Muscle of back (tissue), 11 donors: ENCODE data around the gene SPTBN4. TPM values are rescaled to one million over a fixed set of nuclear protein-coding genes. Genes with fewer than 3 reads are reported as not detected.
"Not testable (repeated sequence)": the region's sequence is repeated elsewhere in the genome, so short reads cannot be mapped to it uniquely, and the experiment has no call there.

Experiments
- DNase-seq, 3 donors: peaks; one replicate each; pipeline versions ENCODE4 v3.0.0 to v3.0.0-alpha.2; 2013
- polyA plus RNA-seq, 10 donors: library from polyadenylated mRNA; unstranded; fragments of 120-200 nt; gene quantifications; one replicate each; pipeline ENCODE4 v1.2.1, GENCODE V29; 2013; ENCODE audit not compliant: insufficient read length in 10 of 10

Gene SPTBN4
- polyA plus RNA-seq, 10 donors, result 0.25 to 0.81 (median 0.49) TPM

- no peak for DNase-seq
These were observed 61.8 kb downstream of the SPTBN4 start for GRCh38 chr19:40528533-40529092.

- peak; percentile 72 to 93 (median 92) for DNase-seq
These were observed 62.5 kb downstream of the SPTBN4 start for GRCh38 chr19:40529093-40529954.

DNA sequence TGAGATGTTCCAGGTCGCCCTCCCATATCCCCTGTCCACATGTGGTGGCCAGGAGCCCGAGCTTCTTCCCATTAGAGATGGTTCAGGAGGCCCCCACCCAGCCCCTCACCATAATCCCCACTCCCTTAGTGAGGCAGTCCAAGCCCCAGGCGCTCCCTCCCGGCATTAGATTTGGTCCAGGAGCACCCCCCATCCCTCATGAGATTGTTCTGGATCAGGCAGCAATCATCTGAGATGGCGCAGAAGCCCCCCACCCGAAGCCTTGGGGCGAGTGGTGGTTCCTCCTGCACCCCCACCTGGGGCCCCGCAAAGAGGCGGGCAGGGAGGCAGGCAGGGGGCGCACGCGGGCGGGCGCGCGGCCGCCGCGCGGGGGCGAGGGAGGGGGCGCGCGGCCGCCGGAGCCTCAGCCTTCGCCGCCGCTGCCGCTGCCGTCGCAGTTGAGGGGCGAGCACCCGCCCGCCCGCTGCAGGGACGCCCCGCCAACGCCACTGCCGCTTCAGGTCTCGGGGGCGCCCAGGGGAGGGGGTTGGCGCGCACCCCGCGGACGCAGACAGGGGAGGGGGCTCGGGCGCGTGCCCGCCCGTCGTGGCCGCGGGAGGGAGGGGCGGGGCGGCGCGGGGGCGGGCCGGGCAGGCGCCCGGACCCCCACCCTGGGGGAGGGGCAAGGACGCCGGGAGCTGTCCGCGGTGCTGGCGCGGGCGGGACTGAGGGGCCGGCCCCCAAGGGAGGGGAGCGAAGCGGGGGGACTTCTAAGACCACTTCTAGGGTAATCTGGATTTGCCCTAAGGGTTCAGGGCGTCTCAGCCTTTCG lies 63.5 kb downstream of the SPTBN4 start:
- peak in 2 of 3 donors; percentile 49 to 58 for DNase-seq

DNA sequence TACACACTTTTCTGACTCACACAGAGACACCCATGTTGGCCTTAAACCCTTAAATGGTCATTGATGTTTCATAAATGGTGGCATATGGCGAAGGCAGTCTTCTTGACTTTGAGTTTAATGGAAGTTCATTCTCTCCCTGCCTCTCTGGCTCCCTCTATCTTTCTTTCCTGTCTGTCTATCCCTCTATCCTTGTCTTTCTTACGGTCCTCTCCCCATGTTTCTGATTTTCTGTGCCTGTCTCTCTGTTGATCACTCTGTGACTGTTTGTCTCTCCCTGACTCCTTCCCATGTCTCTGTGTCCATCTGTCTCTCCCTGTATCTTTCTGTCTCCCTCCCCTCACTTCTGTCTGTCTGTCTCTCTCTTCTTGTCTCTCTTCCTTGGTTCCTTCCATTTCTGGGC lies 66.7 kb downstream of the SPTBN4 start:
- DNase-seq, result no peak

DNA sequence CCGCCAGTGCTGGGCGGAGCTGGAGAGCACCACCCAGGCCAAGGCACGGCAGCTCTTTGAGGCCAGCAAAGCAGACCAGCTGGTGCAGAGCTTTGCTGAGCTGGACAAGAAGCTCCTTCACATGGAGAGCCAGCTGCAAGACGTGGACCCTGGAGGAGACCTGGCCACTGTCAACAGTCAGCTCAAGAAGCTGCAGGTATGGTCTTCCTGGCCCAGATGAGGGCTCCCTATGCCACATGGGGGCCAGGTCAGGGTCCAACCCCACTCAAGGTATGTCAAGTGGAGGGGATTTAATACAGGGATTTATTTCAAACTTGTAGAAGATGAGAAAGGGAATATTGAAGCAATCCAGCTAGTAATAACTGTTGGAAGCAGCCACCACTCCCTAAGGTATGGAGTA lies 67.3 kb downstream of the SPTBN4 start:
- no peak for DNase-seq

DNA sequence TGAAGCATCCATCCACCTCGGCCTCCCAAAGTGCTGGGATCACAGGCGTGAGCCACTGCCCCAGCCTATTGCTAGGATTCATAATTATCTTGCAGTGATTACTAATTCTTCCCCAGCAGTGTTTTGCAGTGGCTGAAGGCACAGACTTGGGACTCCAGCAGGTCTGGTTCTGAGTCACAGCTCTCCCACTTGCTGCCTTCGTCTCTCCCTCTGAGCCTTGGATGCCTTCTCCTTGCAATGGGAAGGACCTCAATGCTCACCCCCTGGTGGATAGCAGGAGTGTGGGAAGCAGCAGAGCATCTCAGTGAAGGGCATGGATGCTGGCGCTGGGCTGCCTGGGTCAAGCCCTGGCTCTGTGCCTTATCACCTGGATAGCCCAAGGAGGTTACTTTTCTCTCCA lies 72.3 kb downstream of the SPTBN4 start:
- no peak for DNase-seq

- peak in 1 of 3 donors; percentile 61 for DNase-seq
These were observed 75.5 kb downstream of the SPTBN4 start for GRCh38 chr19:40542202-40542859.

DNA sequence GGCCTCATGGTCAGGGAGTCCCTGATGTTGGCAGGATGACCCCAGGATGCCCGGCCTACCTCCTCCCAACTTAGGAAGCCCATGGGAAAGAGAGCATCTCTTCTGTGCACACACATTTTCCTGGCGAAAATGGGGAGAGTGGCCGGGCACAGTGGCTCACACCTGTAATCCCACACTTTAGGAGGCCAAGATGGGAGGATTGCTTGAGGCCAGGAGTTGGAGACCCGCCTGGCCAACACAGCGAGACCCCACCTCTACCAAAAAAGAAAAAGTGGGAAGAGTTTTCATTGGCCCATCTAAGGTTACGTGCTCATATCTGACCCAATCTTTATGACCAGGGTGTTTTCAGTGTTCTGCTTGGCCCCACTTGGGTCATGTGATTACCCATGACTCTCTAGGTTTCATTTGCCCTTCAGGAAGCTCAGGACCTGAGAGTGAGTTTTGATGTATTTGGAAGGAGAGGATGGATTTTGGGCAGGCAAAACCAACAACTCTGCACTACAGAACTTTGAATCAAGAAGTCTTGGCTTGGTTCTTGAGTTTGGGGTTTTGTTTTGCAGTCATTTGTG lies 76.3 kb downstream of the SPTBN4 start:
- DNase-seq, result no peak

DNA sequence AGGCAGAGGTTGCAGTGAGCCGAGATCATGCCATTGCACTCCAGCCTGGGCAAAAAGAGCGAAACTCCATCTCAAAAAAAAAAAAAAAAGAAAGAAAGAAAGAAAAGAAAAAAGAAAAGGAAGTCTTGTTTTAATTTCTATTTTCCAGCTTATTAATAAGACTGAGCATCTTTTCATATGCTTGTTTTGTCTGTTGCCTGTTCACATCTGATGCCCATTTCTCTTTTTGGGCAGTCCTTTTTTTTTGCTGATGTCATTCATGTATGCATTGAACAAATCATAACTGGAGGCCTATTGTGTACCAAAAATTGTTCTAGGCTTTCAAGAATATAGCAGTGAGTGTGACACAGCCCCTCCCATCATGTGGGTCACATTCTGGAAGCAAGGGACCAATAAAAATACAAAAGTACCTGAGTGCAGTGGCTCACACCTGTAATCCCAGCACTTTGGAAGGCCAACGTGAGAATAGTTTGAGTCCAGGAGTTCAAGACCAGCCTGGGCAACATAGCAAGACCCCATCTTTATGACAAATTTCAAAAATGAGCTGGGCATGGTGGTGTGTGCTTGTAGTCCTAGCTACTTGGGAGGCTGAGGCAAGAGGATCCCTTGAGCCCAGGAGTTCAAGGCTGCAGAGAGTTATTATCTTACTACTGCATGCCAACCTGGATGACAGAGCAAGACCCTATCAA lies 79.5 kb downstream of the SPTBN4 start:
- DNase-seq, result not testable (repeated sequence)

DNA sequence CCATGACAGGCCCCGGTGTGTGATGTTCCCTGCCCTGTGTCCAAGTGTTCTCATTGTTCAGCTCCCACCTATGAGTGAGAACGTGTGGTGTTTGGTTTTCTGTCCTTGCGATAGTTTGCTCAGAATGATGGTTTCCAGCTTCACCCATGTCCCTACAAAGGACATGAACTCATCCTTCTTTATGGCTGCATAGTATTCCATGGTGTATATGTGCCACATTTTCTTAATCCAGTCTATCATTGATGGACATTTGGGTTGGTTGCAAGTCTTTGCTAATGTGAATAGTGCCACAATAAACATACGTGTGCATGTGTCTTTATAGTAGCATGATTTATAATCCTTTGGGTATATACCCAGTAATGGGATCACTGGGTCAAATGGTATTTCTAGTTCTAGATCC lies 80.4 kb downstream of the SPTBN4 start:
- not testable (repeated sequence) for DNase-seq

DNA sequence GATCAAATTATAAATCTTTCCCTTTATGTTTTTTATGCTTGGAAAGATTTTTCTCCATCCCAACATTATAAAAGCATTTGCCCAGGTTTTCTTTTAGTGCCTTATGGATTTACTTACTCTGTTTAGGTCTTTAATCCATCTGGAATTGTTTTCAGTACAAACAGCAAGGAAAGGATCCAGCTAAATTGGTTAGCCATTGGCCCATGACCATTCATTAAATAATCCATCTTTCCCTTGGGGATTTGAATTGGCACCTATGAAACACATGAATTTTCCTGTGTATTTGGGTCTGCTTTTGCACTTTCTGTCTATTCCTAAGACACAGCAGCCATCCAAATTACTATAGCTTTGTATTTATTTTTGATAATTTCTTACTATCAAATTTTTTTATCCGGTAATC lies 81.0 kb downstream of the SPTBN4 start:
- DNase-seq, result peak in 1 of 3 donors; percentile 37

DNA sequence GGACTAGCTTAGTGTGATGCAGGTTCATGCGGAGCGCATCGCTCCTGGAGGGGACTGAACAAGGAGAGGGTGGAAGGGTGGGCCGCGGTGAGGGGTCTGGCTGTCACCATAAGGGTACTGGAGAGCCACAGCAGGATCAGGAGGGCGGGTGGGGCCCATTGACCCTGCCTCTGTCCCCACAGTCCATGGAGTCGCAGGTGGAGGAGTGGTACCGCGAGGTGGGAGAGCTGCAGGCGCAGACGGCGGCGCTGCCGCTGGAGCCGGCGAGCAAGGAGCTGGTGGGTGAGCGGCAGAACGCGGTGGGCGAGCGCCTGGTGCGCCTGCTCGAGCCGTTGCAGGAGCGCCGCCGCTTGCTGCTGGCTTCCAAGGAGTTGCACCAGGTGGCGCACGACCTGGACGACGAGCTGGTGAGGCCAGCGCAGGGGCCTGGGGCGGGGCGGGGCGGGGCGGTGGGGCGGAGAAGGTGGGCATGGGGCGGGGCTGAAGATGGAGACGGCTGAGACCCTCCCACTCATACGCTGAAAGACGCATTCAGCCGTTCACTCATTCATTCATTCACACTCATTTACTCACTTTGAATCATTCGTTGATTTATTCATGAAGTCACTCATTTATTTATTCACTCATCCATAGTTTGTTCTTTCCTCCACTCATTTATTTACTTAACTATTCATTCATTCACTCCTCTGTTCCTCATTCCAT lies 82.4 kb downstream of the SPTBN4 start:
- DNase-seq, result peak in 1 of 3 donors; percentile 54

DNA sequence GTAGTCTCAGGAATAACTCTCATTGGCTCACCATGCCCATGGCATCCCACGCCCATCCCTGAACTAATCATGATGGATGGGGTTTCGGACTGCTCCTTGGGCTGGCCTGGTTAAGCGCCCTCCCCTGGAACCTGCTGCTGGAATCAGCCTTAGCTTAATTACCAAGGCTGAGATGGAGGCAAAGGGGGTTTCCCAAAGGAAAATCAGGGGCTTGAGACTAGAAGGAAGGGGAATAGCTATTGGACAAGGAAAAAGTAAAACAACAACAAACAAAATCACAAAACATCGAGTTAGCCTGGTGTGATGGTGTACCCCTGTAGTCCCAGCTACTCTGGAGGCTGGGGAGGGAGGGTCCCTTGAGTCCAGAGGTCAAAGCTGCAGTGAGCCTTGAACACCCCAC lies 84.2 kb downstream of the SPTBN4 start:
- DNase-seq, result no peak

- DNase-seq, result no peak
These were observed 86.0 kb downstream of the SPTBN4 start for GRCh38 chr19:40552848-40553247.

DNA sequence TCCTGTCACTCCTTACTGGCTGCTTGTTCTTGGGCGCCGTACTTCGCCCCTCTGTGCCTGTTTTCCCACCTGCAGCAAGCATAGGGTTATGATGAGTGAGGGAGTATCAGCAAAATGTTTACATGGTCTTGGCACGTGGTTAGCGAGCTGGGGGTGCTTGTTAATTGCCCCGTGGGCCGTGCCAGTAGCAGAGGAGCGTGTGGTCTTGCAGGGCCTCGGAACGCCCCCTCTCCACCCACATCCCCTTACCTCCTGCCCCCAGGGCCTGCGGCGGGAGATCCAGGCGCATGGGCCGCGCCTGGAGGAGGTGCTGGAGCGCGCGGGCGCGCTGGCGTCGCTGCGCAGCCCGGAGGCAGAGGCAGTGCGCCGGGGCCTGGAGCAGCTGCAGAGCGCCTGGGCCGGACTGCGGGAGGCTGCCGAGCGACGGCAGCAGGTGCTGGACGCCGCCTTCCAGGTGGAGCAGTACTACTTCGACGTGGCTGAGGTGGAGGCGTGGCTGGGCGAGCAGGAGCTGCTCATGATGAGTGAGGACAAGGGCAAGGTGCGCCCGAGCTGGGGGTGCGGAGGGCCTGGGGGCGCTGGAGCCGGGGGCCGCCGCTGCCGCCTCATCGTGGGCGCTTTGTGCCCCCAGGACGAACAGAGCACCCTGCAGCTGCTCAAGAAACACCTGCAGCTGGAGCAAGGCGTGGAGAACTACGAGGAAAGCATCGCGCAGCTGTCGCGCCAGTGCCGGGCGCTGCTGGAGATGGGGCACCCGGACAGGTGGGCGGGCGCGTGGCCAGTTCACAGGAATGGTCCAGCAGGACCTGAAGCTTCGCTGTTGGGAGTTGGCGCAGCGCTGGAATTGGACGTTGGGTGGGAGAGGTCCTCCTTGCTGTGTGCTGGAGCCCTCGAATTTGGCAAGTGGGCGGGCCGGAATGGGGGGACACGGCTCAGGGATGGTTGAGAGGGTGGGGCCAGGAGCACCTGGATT lies 87.4 kb downstream of the SPTBN4 start:
- DNase-seq, result peak in 1 of 3 donors; percentile 32

DNA sequence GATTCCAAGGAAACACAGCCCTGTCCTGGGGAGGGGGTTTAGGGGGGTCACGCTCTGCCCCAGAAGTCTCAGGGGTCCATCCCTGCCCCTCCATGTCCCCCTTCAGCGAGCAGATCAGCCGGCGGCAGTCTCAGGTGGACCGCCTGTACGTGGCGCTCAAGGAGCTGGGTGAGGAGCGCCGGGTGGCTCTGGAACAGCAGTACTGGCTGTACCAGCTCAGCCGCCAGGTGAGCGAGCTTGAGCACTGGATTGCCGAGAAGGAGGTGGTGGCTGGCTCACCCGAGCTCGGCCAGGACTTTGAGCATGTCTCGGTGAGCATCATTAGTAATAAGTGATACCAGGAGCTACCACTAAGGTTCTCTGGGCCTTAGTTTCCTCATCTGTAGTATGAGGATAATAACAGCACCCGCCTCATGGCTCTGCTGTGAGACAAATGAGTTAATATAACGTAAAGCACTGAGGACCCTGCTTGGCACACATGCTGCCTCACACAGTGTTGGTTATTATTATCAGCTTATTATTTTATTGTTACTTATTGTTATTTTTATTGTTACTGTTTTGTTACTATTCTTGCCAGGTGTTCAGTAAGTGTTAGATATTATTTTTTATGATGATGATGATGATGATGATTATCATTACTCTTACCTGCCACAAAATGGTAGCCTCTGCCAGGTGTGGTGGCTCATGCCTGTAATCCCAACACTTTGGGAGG lies 89.3 kb downstream of the SPTBN4 start:
- DNase-seq, result no peak

- no peak for DNase-seq
These were observed 90.2 kb downstream of the SPTBN4 start for GRCh38 chr19:40556953-40557530.

DNA sequence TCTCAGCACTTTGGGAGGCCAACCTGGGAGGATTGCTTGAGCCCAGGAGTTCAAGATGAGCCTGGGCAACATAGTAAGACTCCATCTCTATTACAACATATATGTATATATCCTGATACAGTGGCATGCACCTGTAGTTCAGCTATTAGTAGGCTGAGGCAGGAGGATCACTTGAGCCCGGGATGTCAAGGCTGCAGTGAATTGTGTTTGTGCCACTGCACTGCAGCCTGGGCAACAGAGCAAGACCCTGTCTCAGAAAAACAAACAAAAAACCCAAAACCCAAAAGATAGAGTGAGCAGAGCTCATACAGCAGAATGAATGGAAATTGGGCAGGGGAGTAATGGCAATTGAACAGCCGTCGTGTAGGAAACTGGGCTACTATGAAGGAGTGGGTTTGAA lies 92.6 kb downstream of the SPTBN4 start:
- no peak for DNase-seq
